GM12801 (cell line): Measurements from ENCODE around the gene CKAP5.

Source experiments
- CTCF ChIP-seq: IDR thresholded peaks from one replicate; pipeline ENCODE4 v1.5.1; 2011; ENCODE audit warnings: control low read depth; ENCODE audit not compliant: insufficient read length; ENCODE audit errors: extremely low read depth

Gene CKAP5

DNA sequence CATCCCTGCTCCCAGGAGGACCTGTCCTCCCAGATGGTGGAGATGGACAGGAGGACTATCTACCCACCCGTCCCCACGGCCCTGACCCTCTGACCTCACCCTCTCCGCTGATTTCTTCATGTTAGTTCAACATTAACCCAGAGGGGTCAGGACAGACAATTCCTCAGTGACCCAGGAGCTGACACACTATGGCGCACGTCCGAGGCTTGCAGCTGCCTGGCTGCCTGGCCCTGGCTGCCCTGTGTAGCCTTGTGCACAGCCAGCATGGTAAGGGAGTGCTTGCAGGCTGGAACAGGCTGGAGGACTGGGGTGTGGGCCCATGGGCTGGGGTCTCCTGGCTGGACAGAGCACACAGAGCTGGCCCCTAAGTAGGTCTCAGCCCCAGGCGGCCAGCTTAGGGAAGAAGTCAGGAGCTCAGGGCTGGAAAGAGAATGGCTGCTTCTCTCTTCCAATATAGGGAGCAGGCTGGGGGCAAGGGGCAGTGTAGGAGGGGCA is 127.0 kb downstream of the CKAP5 start, which contains the start of gene F2:
F2 (plus strand) TSS at position 166 of the 495 bp plus-strand sequence; CDS start at position 189, 23 bp downstream.
- TF ChIP-seq CTCF = no peak

GRCh38 chr11:46718155-46719019 is 127.7 kb downstream of the CKAP5 start:
- no peak for TF ChIP-seq CTCF

- no peak for TF ChIP-seq CTCF
These were observed 133.1 kb downstream of the CKAP5 start for GRCh38 chr11:46712874-46713576.

- TF ChIP-seq CTCF = no peak
These were observed 134.8 kb downstream of the CKAP5 start for GRCh38 chr11:46711303-46711702.

DNA sequence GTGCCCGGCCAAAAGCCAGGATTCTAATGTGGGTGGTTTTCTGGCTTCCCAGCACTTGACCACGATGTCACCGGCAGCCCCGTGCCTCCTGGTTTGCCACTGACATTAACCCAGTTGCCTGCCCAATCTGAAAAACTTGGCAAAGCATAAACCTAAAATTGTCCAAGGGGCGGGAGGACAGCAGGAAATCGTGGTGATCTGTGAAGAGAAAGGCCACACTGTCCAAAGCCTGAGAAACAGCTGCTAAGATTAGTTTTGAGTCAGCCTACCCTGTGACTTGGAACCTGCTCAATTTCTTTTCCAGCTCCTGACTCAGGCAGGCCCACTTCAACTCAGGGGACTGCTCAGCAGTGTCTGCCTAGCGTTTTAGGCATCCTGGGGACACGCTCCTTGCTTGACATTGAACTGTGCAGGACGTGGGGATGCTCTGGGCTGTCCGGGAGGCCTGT is 135.2 kb downstream of the CKAP5 start:
- TF ChIP-seq CTCF = no peak

DNA sequence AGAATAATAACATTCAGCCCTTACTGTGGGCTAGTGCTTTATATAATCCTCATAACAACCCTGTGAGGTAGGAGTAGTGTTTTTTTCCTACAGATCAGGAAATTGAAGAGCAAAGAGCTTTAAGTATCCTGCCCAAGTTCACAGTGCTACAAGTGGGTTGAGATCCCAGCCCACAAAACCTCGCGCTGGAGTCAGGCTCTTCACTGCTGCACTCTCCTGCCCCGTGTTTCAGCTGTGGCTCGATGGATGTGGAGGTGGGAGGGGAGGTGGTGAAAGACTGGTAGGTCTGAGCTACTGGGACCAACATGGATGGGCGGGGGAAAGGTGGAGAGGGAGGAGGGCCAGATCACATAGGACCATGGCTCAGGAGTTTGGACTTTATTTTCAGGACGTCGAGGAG is 139.2 kb downstream of the CKAP5 start:
- TF ChIP-seq CTCF = no peak

DNA sequence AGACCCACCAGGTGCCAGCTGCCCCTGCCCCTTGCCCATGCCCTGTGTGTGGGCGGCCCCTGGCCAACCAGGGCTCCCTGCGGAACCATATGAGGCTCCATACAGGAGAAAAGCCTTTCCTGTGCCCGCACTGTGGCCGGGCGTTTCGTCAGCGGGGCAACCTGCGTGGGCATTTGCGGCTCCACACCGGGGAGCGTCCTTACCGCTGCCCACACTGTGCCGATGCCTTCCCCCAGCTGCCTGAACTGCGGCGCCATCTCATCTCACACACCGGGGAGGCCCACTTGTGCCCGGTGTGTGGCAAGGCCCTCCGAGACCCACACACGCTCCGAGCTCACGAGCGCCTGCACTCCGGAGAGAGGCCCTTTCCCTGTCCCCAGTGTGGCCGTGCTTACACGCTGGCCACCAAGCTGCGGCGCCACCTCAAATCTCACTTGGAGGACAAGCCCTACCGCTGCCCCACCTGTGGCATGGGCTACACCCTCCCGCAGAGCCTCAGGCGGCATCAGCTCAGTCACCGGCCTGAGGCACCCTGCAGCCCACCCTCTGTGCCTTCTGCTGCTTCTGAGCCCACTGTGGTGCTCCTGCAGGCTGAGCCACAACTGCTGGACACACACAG is 140.9 kb downstream of the CKAP5 start:
- no peak for TF ChIP-seq CTCF
